Measurements from ENCODE around the gene CLDND2.

CLDND2 gene

DNA sequence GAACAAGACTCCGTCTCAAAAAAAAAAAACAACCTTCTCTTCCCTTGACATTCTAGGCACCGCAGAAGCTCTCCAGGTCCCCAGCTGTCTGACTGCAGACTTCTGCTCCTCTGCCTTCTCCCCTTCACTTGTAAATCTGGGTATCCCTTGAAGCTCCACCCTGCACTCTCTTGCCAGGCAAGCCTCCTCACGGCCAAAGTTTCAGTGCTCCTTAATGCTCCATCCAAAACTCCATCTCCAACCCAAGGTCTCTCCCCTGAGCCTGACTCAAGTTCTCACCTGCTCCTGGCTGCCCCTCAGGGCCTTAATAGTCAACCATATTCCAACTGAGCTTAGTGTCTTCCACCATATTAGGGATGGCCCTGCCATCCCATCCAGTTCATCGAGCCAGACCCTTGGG, 1.4 kb upstream of the CLDND2 start:
- Histone ChIP-seq H3K9ac (no peak overlapping the region), H3K27ac (no peak overlapping the region), H3K4me2 (no peak overlapping the region), H2AFZ (ENCODE audit: low read depth) (no peak overlapping the region), H3K4me1 (ENCODE audit: low read depth, poor library complexity, severe bottlenecking) (no peaks in the 10 kb centered on the region), H3K79me2 (ENCODE audit: insufficient read depth, low read depth) (no peaks in the 10 kb centered on the region), H4K20me1 (ENCODE audit: insufficient read depth) (no peaks in the 10 kb centered on the region), H3K4me3 (IDR thresholded peaks at IDR 0.05; ENCODE audit: insufficient read depth, low read depth, low read length) (no peak overlapping the region), H3K36me3 (ENCODE audit: insufficient read depth) (no peaks in the 10 kb centered on the region), H3K27me3 (ENCODE audit: insufficient read depth, low read depth) (no peaks in the 10 kb centered on the region)
- TF ChIP-seq, protein P1, sequence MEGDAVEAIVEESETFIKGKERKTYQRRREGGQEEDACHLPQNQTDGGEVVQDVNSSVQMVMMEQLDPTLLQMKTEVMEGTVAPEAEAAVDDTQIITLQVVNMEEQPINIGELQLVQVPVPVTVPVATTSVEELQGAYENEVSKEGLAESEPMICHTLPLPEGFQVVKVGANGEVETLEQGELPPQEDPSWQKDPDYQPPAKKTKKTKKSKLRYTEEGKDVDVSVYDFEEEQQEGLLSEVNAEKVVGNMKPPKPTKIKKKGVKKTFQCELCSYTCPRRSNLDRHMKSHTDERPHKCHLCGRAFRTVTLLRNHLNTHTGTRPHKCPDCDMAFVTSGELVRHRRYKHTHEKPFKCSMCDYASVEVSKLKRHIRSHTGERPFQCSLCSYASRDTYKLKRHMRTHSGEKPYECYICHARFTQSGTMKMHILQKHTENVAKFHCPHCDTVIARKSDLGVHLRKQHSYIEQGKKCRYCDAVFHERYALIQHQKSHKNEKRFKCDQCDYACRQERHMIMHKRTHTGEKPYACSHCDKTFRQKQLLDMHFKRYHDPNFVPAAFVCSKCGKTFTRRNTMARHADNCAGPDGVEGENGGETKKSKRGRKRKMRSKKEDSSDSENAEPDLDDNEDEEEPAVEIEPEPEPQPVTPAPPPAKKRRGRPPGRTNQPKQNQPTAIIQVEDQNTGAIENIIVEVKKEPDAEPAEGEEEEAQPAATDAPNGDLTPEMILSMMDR (conservative IDR thresholded peaks at IDR 0.05; ENCODE audit: low read depth, low read length) = no peak

DNA sequence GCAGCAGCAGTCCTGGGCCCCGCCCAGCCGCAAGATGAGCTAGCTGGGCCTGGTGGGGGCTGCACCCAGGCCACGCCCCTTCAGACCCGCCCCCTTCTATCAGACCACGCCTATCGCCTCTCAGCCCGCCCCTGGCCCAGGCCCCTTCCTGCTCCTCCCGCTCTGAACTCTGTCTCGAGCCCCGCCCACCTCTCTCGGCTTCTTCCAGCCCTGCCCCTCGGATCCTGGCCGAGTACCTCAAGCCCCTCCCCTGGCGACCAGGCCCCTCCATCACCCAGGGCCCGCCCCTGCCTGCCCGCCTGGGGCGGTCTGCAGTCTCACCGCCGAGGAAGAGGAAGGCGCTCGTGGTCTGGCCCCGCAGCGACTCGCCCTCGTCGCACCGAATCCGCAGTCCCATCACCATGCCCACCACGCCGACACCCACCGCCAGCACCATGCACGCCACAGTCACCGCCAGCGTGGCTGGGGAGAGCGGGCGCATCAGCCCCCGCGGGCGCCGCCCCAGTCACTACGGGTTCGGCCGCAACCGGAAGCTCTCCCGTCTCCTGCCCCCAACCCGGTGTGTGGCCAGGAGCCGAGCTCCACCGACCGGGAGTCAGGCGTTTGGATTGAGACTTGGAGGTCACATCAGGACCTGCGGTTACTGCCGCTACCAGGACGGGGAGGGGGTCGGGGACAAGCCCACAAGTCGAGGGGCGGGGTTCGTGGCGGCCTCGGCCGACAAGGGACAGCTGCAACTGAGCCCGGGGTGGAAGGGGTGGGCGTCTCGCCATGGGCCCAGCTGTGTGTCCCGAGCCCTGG, 1.0 kb downstream of the CLDND2 start:
- Histone ChIP-seq H3K79me2 (ENCODE audit: insufficient read depth, low read depth) (no peaks in the 10 kb centered on the region), H4K20me1 (ENCODE audit: insufficient read depth) (no peaks in the 10 kb centered on the region), H3K4me2 (no peak overlapping the region), H3K27me3 (ENCODE audit: insufficient read depth, low read depth) (no peaks in the 10 kb centered on the region), H3K9ac (no peak overlapping the region), H3K4me3 (IDR thresholded peaks at IDR 0.05; ENCODE audit: insufficient read depth, low read depth, low read length) (no peak overlapping the region), H3K36me3 (ENCODE audit: insufficient read depth) (no peaks in the 10 kb centered on the region), H3K4me1 (ENCODE audit: low read depth, poor library complexity, severe bottlenecking) (no peaks in the 10 kb centered on the region), H3K27ac (no peak overlapping the region), H2AFZ (ENCODE audit: low read depth) (no peak overlapping the region)
- TF ChIP-seq, protein P1 (conservative IDR thresholded peaks at IDR 0.05; ENCODE audit: low read depth, low read length) = no peak

DNA sequence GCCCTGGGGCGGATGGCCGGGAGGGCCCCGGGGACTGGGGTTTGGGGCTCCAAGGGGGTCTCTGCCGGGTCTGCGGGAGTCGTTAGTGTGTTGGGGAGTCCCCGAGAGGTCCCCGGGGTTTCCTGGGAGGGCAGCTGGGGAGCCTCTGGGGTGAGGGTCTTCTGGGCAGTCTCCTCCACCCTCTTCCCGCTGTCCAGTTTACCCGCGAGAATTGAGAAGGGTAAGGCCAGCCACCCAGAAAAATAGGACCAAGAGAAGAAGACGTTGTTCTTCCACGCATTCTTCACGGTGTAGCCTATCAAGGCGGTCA, 1.6 kb downstream of the CLDND2 start:
- H3K27ac ChIP-seq = no peak overlapping the region
- no peak overlapping the region for H3K9ac ChIP-seq
- no peaks in the 10 kb centered on the region for H3K79me2 ChIP-seq (ENCODE audit: insufficient read depth, low read depth)
- no peak overlapping the region for H3K4me3 ChIP-seq (IDR thresholded peaks at IDR 0.05; ENCODE audit: insufficient read depth, low read depth, low read length)
- H3K4me2 ChIP-seq = no peak overlapping the region
- H3K27me3 ChIP-seq (ENCODE audit: insufficient read depth, low read depth) = no peaks in the 10 kb centered on the region
- no peaks in the 10 kb centered on the region for H4K20me1 ChIP-seq (ENCODE audit: insufficient read depth)
- no peaks in the 10 kb centered on the region for H3K4me1 ChIP-seq (ENCODE audit: low read depth, poor library complexity, severe bottlenecking)
- TF ChIP-seq, protein P1 (conservative IDR thresholded peaks at IDR 0.05; ENCODE audit: low read depth, low read length) = no peak
- H3K36me3 ChIP-seq (ENCODE audit: insufficient read depth) = no peaks in the 10 kb centered on the region
- H2AFZ ChIP-seq (ENCODE audit: low read depth) = no peak overlapping the region

DNA sequence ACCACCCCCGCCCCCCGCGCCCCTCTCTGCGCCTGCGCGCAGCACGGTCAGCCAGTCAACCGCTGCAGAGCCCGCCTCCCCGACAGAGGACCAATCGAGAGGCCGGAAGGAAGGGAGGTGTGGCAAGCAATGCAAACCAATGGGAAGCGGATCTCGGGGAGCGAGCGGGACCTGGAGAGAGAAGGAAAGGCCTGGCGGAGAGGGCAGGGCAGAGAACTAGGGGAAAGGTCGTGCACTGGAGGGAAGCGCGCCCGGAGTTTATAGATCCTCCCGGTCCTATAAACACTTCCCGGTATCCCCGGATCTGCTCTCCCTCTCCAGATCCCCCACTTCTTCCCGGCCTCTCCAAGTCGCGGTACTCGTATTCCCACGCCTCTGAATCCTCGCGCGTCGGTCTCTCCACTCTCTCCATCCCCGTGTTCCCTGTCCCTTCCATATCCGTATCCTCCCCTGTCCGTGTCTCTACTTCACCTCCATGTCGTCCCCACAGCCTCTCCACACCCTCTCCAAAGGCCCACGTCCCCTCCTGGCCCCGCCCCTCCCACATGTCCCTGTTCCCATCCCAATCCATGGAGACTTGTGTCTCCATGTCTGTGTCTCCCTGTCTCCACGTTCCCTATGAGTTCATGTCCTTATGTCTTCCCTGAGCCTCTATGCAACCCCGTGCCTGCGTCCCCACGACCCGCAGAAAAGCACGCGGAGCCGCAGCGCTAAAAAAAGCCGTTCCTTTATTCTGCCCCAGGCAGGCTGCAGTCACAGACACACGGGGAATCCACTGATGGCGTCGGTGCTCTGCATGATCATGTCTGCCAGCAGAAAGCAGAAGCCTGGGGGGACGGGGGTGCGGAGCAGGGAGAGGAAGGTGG, 2.2 kb downstream of the CLDND2 start:
- H3K4me3 ChIP-seq (IDR thresholded peaks at IDR 0.05; ENCODE audit: insufficient read depth, low read depth, low read length) = no peak overlapping the region
- no peaks in the 10 kb centered on the region for H3K27me3 ChIP-seq (ENCODE audit: insufficient read depth, low read depth)
- H3K36me3 ChIP-seq (ENCODE audit: insufficient read depth) = no peaks in the 10 kb centered on the region
- H3K4me1 ChIP-seq (ENCODE audit: low read depth, poor library complexity, severe bottlenecking) = no peaks in the 10 kb centered on the region
- H3K4me2 ChIP-seq = no peak overlapping the region
- no peaks in the 10 kb centered on the region for H4K20me1 ChIP-seq (ENCODE audit: insufficient read depth)
- no peak overlapping the region for H3K9ac ChIP-seq
- no peak overlapping the region for H2AFZ ChIP-seq (ENCODE audit: low read depth)
- no peak overlapping the region for H3K27ac ChIP-seq
- no peaks in the 10 kb centered on the region for H3K79me2 ChIP-seq (ENCODE audit: insufficient read depth, low read depth)
- TF ChIP-seq, protein P1 (conservative IDR thresholded peaks at IDR 0.05; ENCODE audit: low read depth, low read length) = no peak
